AG04450 (cell line): ENCODE results near the gene MYO1D. TPM values are rescaled to one million over a fixed set of nuclear protein-coding genes. Genes with fewer than 3 reads are reported as not detected.
"Not testable (repeated sequence)": the region's sequence is repeated elsewhere in the genome, so short reads cannot be mapped to it uniquely, and the experiment has no call there.

Source experiments
- CTCF ChIA-PET: fragments of 300-600, 350-600 bp; formaldehyde crosslinking; extraction: SDS; loops from one replicate; lab custom pipeline; 2022; ENCODE audit warnings: antibody characterized with exemption, inconsistent platforms; lab: Charles Lee
- POLR2A ChIA-PET: fragments of 350-600 bp; formaldehyde crosslinking; extraction: SDS; loops from one replicate; lab custom pipeline; 2021; ENCODE audit warnings: antibody characterized with exemption, inconsistent platforms; lab: Yijun Ruan, JAX
- DNase-seq: peaks from one replicate; pipeline ENCODE4 v3.0.0-alpha.2; 2011; ENCODE audit warnings: low read depth, low spot score
- H3K27ac ChIP-seq: one replicate; pipeline ENCODE4 v1.5.1; 2012; ENCODE audit warnings: low read depth, low read length, control low read depth
- H3K27me3 ChIP-seq: one replicate; pipeline ENCODE4 v1.6.0; 2012; ENCODE audit warnings: low read length; ENCODE audit not compliant: control insufficient read depth, insufficient read depth
- H3K4me3 ChIP-seq: 2 replicates; pipeline ENCODE4 v1.5.1; 2011; ENCODE audit warnings: mild to moderate bottlenecking, low read depth, low read length, control low read depth
- H3K9me3 ChIP-seq: 2 replicates; pipeline ENCODE4 v1.5.1; 2012; ENCODE audit warnings: low read length; ENCODE audit not compliant: control insufficient read depth, insufficient read depth
- CTCF ChIP-seq: IDR thresholded peaks from 2 replicates; pipeline ENCODE4 v1.5.1; 2011; ENCODE audit warnings: low read depth, low read length, control low read depth, inconsistent platforms
- polyA minus RNA-seq: library from RNA; depleted of rRNA, polyadenylated mRNA; stranded (reverse); fragments of >200 nt; gene quantifications from 2 replicates; pipeline ENCODE4 v1.2.3, GENCODE V29; 2011; rRNA and poly(A)+ RNA removed
- polyA plus RNA-seq: library from polyadenylated mRNA; depleted of rRNA; stranded (reverse); fragments of >200 nt; gene quantifications from 2 replicates; pipeline ENCODE4 v1.2.3, GENCODE V29; 2011; rRNA removed

The MYO1D gene
- 1.1 and 1.2 TPM in 2 replicates for polyA plus RNA-seq
- 1.00 and 1.7 TPM in 2 replicates for polyA minus RNA-seq

- POLR2A ChIA-PET, result interaction anchor here (0.8 kb wide), 1 partner anchor 52 kb away, joined by 3 read pairs; the partner anchor contains the start of gene TMEM98
- no peak for TF ChIP-seq CTCF
- no peak within 1 kb of the TSS for H3K27ac ChIP-seq
- H3K9me3 ChIP-seq, result no peaks in the 10 kb centered on the region
- peak within 1 kb of the TSS; percentile 64 for H3K4me3 ChIP-seq
- H3K27me3 ChIP-seq, result peaks cover 11% of the 10 kb centered on the region
- CTCF ChIA-PET, result interaction anchor here (0.5 to 6.5 kb wide), 45 partner anchors 9 to 874 kb away, joined by 3 to 72 read pairs (median 6); partner anchors contain the start of gene TMEM98
- no peak for DNase-seq
Measured at GRCh38 chr17:32876417-32877163, at the start of gene MYO1D. TSS of gene MYO1D (minus strand) at chr17:32877124. CDS start at chr17:32876872, 252 bp downstream.

GRCh38 chr17:32926183-32926582, 49.3 kb upstream of the MYO1D start:
- Histone ChIP-seq H3K27ac (no peak overlapping the region), H3K4me3 (no peak overlapping the region), H3K9me3 (no peaks in the 10 kb centered on the region), H3K27me3 (no peaks in the 10 kb centered on the region)
- TF ChIP-seq CTCF, result no peak
- CTCF ChIA-PET, result interaction anchor here (1.4 kb wide), 1 partner anchor 49 kb away, joined by 8 read pairs; the partner anchor contains the start of gene MYO1D
- POLR2A ChIA-PET, result no interaction called here
- no peak for DNase-seq

GRCh38 chr17:32923905-32924304, 47.0 kb upstream of the MYO1D start:
- CTCF ChIA-PET, result interaction anchor here (0.6 to 0.8 kb wide), 2 partner anchors 11 to 13 kb away, joined by 3 read pairs; no protein-coding TSS in a partner anchor
- POLR2A ChIA-PET, DNase-seq: not testable (repeated sequence)

GRCh38 chr17:32921017-32921416, 44.1 kb upstream of the MYO1D start:
- Histone ChIP-seq H3K9me3 (no peaks in the 10 kb centered on the region), H3K4me3 (no peak overlapping the region), H3K27me3 (no peaks in the 10 kb centered on the region), H3K27ac (no peak overlapping the region)
- CTCF ChIA-PET, result interaction anchor here (0.7 to 2.4 kb wide), 5 partner anchors 9 to 349 kb away, joined by 4 to 14 read pairs (median 11); partner anchors contain the start of gene MYO1D
- no peak for DNase-seq
- no peak for TF ChIP-seq CTCF
- POLR2A ChIA-PET, result no interaction called here

More at GRCh38 chr17:32923905-32924304, 47.0 kb upstream of the MYO1D start:
- not testable (repeated sequence) for H3K27ac ChIP-seq, H3K9me3 ChIP-seq, H3K27me3 ChIP-seq, H3K4me3 ChIP-seq

GRCh38 chr17:32920293-32920692, 43.4 kb upstream of the MYO1D start:
- Histone ChIP-seq H3K4me3 (no peak overlapping the region), H3K27me3 (no peaks in the 10 kb centered on the region), H3K27ac (no peak overlapping the region), H3K9me3 (no peaks in the 10 kb centered on the region)
- ChIA-PET CTCF (interaction anchor here (0.6 to 2.4 kb wide), 8 partner anchors 9 to 349 kb away, joined by 3 to 14 read pairs (median 6); partner anchors contain the start of gene MYO1D), POLR2A (no interaction called here)
- TF ChIP-seq CTCF, result no peak
- no peak for DNase-seq

GRCh38 chr17:32919876-32920275, 43.0 kb upstream of the MYO1D start:
- H3K27me3 ChIP-seq, H3K27ac ChIP-seq, POLR2A ChIA-PET, H3K4me3 ChIP-seq, H3K9me3 ChIP-seq, DNase-seq: not testable (repeated sequence)
- CTCF ChIA-PET, result interaction anchor here (0.6 to 2.4 kb wide), 5 partner anchors 10 to 137 kb away, joined by 3 to 14 read pairs (median 11); partner anchors contain the start of gene MYO1D
